GM18951 (cell line): ENCODE results near the gene GNA14.

Experiments
- POLR2A ChIP-seq: IDR thresholded peaks from 4 replicates; pipeline ENCODE4 v1.6.1; 2011; ENCODE audit warnings: mild to moderate bottlenecking; ENCODE audit not compliant: insufficient read length, insufficient read depth; ENCODE audit errors: extremely low read depth
- in situ Hi-C: fragments of 300-500 bp; cut with MboI; formaldehyde crosslinking; loops from one replicate; pipeline ENCODE4 v1.12.0; 2022; ENCODE audit warnings: low sequenced_read_pairs, mixed read lengths, inconsistent platforms; ENCODE audit not compliant: unreplicated experiment

GNA14 gene

GRCh38 chr9:77561331-77562018 is 86.6 kb downstream of the GNA14 start:
- no peak for TF ChIP-seq POLR2A
- in situ Hi-C loops, result no loop called here

GRCh38 chr9:77556396-77556795 is 91.7 kb downstream of the GNA14 start:
- no peak for TF ChIP-seq POLR2A
- in situ Hi-C loops, result no loop called here

GRCh38 chr9:77554586-77555105 is 93.5 kb downstream of the GNA14 start:
- TF ChIP-seq POLR2A, result no peak
- in situ Hi-C loops, result no loop called here

GRCh38 chr9:77547106-77547730 is 100.9 kb downstream of the GNA14 start:
- in situ Hi-C loops, result no loop called here
- TF ChIP-seq POLR2A, result no peak

GRCh38 chr9:77546376-77546950 is 101.7 kb downstream of the GNA14 start:
- in situ Hi-C loops, result no loop called here
- no peak for TF ChIP-seq POLR2A

- in situ Hi-C loops, result no loop called here
- TF ChIP-seq POLR2A, result no peak
Observed at GRCh38 chr9:77544546-77544945, 103.6 kb downstream of the GNA14 start.

- in situ Hi-C loops, result no loop called here
- no peak for TF ChIP-seq POLR2A
Observed at GRCh38 chr9:77543131-77543822, 104.8 kb downstream of the GNA14 start.

GRCh38 chr9:77541600-77541999 is 106.5 kb downstream of the GNA14 start:
- in situ Hi-C loops, result no loop called here

GRCh38 chr9:77541055-77541454 is 107.1 kb downstream of the GNA14 start:
- in situ Hi-C loops, result no loop called here

More at GRCh38 chr9:77541600-77541999, 106.5 kb downstream of the GNA14 start:
- no peak for TF ChIP-seq POLR2A

GRCh38 chr9:77534376-77535057 is 113.6 kb downstream of the GNA14 start:
- no peak for TF ChIP-seq POLR2A
- in situ Hi-C loops, result no loop called here

More at GRCh38 chr9:77541055-77541454, 107.1 kb downstream of the GNA14 start:
- TF ChIP-seq POLR2A, result no peak

GRCh38 chr9:77533671-77534070 is 114.5 kb downstream of the GNA14 start:
- TF ChIP-seq POLR2A, result no peak
- in situ Hi-C loops, result no loop called here

- in situ Hi-C loops, result no loop called here
- TF ChIP-seq POLR2A, result no peak
Observed at GRCh38 chr9:77532607-77533006, 115.5 kb downstream of the GNA14 start.

- no peak for TF ChIP-seq POLR2A
- in situ Hi-C loops, result no loop called here
Observed at GRCh38 chr9:77531400-77531799, 116.7 kb downstream of the GNA14 start.

- in situ Hi-C loops, result no loop called here
- TF ChIP-seq POLR2A, result no peak
Observed at GRCh38 chr9:77523891-77524290, 124.2 kb downstream of the GNA14 start.
